Hematopoietic multipotent progenitor cell (in vitro differentiated cells): ENCODE data around the gene GALM. TPM values are rescaled to one million over a fixed set of nuclear protein-coding genes. Genes with fewer than 3 reads are reported as not detected.
"Not testable (repeated sequence)": the region's sequence is repeated elsewhere in the genome, so short reads cannot be mapped to it uniquely, and the experiment has no call there.

ENCODE experiments used
- DNase-seq, 3 donors: peaks; one replicate each; pipeline ENCODE4 v3.0.0-alpha.2; 2011 to 2015; ENCODE audit warnings: low read depth in 2 of 3, low spot score in 2 of 3
- total RNA-seq: library from RNA; depleted of rRNA; stranded (reverse); fragments of >200 nt; gene quantifications from one replicate; pipeline ENCODE4 v1.2.3, GENCODE V29; 2012

Gene GALM
- total RNA-seq, 1 donor = 6.2 TPM

DNA sequence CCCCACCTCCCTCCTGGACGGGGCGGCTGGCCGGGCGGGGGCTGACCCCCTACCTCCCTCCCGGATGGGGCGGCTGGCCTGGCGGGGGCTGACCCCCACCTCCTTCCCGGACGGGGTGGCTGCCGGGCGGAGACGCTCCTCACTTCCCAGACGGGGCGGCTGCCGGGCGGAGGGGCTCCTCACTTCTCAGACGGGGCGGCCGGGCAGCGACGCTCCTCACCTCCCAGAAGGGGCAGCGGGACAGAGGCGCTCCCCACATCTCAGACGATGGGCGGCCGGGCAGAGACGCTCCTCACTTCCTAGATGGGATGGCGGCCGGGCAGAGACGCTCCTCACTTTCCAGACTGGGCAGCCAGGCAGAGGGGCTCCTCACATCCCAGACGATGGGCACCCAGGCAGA is 90.0 kb downstream of the GALM start:
- DNase-seq = not testable (repeated sequence)

DNA sequence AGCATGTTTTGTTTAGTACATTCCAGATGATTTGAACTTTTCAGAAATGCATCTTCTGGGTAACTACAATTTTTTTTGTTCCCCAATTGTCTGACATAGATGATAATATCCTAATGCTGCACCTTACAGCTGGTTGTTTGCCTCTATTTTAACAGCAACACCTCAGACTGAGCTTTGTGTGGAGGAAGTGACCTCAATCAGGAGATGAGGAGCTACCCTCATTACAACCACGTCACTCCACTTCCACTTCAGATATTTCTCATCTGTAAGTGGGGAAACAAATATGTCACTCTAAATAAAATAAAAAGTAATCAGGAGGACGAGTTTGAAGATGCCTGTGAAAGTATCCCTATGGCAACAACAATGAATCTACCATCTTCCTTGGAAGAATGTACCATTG is 97.3 kb downstream of the GALM start:
- DNase-seq = no peak

DNA sequence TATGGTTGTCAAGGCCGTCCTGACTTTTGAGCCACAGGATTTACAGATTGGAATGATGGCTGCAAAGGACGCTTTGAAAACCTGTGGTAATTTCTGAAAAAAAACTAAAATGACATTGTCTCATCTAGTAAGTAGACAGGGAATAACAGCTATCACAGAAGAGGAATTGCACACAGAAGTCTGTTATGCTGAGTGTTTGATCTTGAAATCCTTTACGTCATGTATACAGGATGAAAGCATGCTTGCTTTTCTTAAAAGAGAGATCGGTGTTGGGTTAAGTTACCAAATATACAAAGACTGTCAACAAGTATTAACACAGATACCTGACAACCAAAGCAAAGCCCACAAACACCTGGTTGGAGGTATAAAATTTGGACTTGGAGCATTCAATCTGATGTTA is 97.8 kb downstream of the GALM start:
- DNase-seq = no peak

DNA sequence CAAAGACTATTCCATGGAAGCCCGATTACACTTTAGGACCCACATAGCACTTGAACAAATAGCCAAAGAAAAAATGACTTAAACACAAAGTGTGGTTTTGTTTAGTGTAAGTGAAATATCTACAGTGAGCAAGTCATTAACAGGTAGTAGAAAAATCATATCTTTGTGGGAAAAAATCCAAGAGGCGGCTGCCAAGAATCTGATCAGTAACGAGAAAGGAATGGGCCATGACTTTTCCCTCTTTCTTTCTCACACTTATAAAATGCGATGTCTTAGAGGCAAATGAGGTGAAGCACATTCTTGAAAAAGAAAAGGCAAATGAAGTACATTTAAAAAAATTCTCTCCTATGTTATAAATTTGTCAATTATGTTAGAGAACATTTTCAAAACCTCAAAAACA is 99.2 kb downstream of the GALM start:
- DNase-seq = no peak

DNA sequence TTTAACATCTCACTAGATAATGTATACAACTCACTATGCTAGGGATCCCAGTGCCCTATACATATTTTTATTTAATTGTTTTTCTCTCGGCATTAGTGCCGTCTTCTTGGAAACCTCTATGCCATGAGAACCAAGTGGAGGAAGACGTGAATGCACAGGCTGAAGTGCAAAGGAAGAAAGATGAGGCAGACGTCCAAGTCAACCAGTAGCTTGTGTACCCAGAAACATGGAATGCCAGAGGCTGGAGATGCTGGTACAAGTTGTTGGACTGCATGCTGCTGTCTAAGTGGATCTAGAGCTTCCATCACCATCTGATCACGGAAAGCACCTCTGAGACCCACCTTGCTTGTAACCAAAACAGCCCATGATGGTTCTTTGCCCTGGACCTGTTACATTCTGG is 99.6 kb downstream of the GALM start:
- DNase-seq = no peak

DNA sequence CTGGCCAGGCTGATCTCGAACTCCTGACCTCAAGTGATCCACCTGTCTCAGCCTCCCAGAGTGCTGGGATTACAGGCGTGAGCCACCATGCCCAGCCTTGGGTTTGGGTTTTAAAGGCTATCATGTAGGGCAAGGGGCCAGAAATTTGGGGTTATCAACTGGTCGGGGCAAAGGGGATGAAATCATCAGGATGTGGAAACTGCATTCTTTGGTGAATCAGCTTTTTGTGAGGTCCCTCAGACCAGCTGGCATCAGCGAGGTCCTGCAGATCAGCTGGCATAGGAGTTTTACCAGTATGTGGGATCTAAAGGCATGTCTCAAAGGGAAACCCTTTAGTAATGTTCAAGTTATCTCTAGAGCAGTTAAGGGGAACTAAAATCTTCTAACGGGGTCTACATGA is 105.7 kb downstream of the GALM start:
- DNase-seq = no peak

DNA sequence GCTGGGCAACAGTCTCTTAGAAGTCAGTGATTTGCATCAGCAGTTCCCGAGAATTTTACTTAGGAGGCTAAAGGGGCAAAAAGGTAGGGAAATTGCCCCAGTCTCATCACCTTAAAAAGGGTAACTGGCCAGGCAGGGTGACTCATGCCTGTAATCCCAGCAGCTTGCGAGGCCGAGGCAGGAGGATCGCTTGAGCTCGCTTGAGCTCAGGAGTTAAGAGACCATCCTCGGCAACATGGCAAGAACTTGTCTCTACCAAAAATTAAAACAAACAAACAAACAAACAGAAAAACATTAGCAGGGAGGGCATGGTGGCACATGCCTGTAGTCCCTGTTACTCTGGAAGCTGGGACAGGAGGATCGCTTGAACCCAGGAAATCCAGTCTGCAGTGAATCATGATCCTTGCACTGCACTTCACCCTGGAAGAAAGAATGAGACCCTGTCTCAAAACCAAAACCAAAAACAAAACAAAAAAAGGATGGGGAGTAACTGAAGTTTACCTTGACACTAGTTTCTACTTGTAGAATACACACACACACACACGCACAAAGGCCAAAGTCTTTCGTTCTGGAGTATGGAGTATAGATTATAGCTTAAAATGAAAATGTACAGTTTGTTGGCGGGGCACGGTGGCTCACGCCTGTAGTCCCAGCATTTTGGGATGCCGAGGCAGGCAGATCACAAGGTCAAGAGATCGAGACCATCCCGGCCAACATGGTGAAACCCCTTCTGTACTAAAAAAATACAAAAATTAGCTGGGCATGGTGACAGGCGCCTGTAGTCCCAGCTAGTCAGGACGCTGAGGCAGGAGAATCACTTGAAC is 109.4 kb downstream of the GALM start:
- no peak for DNase-seq

DNA sequence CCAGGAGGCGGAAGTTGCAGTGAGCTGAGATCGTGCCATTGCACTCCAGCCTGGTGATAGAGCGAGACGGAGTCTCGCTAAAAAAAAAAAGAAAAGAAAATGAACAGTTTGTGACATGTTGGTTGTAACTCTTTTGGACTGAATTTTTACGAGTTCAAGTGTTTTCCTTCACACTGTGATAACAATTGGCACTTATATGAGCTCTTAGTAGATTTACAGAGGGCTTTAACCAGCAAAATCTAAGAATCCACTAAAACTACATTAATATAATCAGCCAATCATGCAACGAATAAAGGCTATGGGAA is 110.0 kb downstream of the GALM start:
- DNase-seq = no peak

DNA sequence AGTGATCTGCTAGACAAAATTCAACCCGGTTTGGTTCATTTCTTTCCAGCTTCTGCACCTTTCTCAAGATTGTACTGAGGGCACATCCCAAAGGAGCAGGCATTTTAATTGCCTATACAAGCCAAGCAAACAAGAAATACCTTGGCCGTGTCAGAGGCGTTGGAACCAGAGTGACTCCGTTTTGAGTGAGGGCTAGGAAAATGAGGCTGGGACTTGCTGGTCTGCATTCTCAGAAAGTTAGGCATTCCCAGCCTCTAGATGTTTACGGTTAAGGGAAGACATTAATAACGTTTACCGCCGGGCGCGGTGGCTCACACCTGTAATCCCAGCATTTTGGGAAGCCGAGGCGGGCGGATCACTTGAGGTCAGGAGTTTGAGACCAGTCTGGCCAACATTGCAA is 110.6 kb downstream of the GALM start:
- DNase-seq = no peak

DNA sequence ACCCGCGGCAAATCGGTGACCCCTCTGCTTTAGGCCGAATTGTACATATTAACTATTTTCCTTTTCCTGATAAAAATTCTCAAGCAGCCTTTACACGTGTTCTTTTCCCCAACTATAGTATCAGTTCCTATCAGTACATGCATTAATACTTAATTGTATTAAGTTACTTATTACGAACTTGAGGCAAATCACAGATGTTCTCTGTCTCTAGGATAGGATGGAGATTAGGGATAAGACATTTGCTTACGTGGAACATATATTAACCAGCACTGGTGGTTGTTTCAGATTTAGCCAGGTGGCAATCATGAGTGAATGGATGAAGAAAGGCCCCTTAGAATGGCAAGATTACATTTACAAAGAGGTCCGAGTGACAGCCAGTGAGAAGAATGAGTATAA is 112.8 kb downstream of the GALM start:
- no peak for DNase-seq

DNA sequence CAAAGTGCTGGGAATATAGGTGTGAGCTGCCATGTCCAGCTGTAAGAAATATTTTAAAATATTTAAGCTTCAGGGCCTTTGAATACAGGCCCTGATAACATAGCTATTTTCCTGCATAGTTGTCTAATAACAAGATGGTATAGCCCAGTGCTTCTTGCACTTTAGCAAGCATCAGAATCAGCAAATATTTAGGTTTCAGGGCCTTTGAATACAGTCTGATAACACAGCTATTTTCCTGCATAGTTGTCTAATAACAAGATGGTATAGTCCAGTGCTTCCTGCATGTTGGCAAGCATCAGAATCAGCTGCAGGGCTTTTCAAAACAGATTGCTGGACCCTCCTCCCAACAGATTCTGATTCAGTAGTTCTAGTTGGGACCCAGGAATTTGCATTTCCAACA is 117.7 kb downstream of the GALM start:
- DNase-seq = no peak

Other genes starting within 250 kb of the GALM start
- gene HNRNPLL, start 63.2 kb upstream of the GALM start, total RNA-seq = 18.9 TPM
- 93.2 TPM for gene SRSF7, start 85.2 kb downstream of the GALM start, total RNA-seq
- 4.0 TPM for gene GEMIN6, start 112.1 kb downstream of the GALM start, total RNA-seq
- gene DHX57, start 209.8 kb downstream of the GALM start, total RNA-seq = 8.3 TPM
- gene MORN2, start 209.9 kb downstream of the GALM start, total RNA-seq = 2.2 TPM
- under 0.01 TPM for gene ARHGEF33, start 223.8 kb downstream of the GALM start, total RNA-seq